ENCODE results near the gene AKAP6.

Gene AKAP6

GRCh38 chr14:32675433-32675832 is 346.3 kb downstream of the AKAP6 start:
- DNase-seq (ENCODE audit: low spot score), result no peak

GRCh38 chr14:32677129-32677780 is 348.2 kb downstream of the AKAP6 start:
- no peak for DNase-seq (ENCODE audit: low spot score)

DNA sequence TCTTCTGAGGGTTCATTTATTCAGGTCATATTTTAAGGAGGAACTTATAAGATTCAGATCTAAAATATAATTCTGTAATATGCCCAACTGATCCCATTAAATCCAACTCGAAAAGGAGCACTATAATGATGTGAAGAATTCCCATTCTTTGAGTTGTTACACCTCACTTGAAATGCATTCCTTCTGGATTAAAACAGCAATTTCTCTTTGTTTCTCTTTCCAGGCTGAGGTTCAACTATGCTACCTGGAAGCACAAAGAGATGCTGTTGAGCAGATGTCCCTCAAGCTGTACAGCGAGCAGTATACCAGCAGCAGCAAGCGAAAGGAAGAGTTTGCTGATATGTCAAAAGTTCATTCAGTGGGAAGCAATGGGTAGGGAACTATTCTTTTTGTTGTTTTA is 349.0 kb downstream of the AKAP6 start:
- DNase-seq (ENCODE audit: low spot score), result no peak

DNA sequence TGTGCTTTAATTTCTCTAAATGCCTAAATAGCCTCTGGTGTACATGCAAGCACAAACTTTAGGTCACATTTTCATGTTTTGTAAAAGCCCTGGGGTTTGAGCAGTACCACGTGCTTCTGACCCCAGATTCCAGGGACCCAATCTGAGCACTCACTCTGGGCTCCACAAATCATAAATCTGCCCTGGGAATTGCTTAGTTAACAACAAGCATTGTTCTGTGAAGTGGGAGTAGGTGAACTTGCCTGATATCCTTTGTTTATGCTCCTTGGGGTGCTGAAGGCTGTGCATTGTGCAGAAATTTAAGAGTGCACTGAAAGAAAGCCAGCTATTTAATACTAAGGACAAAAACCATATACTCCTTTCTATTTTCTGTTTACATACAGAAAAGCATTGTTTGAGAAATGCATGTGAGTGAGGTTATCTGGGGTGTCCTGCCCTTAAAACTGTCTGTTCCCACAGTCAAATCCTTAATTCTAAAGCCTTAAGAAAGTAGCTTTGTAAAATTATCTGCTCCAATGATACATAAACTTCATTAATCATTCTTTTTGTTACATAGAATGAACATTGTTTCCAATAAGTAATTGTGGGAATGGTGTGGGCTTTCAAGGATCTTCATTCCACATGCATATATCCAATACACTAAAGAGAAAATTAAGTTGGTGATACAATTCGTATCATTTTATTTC is 351.0 kb downstream of the AKAP6 start:
- no peak for DNase-seq (ENCODE audit: low spot score)

DNA sequence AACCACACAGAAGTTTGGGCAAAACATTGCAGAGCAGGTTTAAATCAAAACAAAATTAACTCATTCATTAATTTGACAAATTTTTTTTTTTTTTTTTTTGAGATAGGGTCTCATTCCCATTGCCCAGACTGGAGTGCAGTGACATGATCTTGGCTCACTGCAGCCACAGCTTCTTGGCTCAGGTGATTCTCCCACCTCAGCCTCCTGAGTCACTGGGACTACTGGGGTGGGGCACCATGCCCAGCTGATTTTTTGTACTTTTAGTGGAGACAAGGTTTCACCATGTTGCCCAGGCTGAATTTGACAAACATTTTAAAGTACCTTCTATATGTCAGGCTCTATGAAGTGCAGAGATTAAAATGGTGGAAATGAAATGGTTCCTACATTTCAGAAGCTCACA is 352.5 kb downstream of the AKAP6 start:
- no peak for DNase-seq (ENCODE audit: low spot score)

DNA sequence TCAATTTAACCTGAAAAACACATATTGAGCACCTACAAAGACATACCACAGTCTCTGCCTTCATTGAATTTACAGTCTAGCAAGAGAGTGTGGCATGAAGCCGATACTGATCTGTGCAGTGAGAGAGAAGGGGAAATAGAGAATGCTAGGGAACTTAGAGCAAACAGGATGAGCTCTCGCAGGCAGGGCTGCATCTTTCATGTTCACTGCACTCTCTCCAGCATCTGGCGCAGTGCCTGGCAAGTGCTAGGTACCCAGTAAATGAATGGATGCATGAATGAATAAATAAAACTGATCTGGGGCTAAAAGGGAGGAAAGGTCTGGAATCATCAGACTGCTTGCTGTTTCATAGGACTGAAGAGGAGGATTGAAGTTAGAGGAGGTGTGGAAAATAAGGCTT is 353.1 kb downstream of the AKAP6 start:
- DNase-seq (ENCODE audit: low spot score), result no peak

DNA sequence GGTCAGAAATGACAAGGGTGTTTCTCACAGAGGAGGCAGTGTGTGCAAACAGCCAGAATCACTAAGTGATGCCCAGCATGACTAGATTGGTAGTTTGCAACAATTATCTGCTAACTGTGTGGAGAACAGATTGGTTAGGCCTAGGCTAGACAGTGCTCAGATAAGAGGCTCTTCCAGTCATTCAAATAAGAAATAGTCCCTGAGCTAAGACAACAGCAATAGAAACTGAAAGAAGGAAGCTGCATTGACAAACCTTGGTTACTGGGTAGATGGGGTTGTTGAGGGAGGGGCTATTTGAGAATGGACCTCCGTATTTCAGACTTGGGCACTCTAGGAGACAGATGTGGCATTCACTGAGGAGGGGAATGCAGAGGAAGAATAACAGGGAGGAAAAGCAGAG is 354.6 kb downstream of the AKAP6 start:
- no peak for DNase-seq (ENCODE audit: low spot score)

GRCh38 chr14:32688941-32689340 is 359.8 kb downstream of the AKAP6 start:
- no peak for DNase-seq (ENCODE audit: low spot score)

DNA sequence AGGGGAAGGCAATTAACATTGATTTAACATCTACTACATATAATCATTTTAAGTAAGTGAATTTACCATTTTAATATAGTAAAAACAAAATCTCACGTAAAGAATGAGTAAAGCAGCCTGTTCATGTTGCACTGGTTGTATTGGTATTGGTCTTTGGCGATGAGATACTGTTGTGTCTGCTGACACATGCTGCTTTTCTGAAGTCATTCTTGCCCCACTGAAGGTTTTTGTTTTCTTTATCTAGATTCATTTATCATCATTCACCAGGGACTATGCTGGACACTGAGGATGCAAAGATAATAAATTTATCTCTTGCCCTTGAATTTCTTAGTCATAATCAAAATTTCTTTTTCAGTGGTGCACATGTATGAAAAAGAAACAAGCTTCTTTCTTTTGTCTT is 363.3 kb downstream of the AKAP6 start:
- no peak for DNase-seq (ENCODE audit: low spot score)

DNA sequence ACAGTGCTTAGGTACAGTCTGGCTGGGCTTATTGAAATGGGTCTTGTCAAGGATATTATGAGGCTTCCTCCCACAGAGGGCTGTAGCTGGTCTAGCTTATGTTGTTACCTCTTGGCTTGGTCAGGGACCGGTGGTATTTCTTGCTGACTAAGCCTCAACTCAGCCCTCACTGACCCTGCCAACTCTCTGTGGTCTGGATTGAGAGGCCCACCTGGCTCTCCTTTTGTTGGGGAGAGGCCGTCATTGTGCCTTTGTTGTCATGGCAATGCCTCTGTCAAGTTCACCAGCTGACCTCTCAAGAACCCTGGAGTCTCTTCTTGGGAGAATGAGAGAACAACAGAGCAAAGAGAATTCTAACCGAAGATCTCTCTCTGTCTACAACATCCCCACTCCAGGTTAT is 364.0 kb downstream of the AKAP6 start:
- DNase-seq (ENCODE audit: low spot score), result no peak

DNA sequence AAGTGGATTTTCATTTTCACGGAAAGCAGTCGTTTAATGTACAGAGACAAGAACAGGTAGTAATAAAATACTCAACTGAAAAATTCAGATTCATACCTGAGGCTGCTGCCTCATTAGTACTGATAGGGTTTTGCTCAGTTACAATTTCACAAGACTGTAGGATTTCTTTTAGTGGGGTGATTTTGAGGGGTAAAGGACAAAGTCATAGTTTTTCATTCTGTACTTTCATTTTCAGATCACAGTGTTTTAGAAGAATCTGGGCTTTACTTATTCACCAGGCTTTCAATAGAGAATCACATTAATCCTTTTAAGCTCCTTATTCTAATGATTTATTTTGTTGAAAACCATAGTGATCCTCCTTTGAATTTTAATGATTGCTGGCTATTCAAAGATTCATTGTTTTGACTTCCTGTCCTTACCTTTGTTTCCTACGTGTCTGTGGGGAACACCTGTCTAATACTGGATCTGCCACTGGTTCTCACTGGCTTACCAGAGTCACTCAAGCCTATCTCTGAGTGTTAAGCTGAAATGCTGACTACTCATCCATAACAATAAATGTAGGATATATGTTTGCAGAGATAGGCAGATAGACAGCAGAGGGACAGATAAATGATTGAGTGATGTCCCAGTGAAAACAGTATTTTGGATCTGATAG is 365.8 kb downstream of the AKAP6 start:
- no peak for DNase-seq (ENCODE audit: low spot score)

- DNase-seq (ENCODE audit: low spot score), result no peak
These were observed 367.4 kb downstream of the AKAP6 start for GRCh38 chr14:32696325-32697091.

DNA sequence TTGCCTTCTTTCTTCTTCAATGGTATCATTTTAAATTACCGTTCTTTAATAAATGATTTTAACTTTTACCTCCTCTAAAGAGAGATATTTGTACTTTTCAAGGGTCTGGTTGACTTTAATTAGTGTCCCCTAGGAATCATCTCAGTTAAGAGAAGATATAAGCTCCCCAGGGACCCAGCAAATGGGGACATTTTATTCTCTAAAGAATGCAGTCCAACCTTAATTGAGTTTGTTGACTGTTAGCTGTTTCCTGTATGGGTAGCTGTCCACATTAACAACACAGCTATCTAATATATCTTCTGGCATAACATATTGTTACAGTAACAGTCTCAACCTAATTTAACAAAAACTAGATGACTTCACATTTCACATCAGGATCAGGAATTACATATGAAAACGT is 368.0 kb downstream of the AKAP6 start:
- no peak for DNase-seq (ENCODE audit: low spot score)

- no peak for DNase-seq (ENCODE audit: low spot score)
These were observed 368.6 kb downstream of the AKAP6 start for GRCh38 chr14:32697704-32698103.

- no peak for DNase-seq (ENCODE audit: low spot score)
These were observed 369.7 kb downstream of the AKAP6 start for GRCh38 chr14:32698831-32699230.

- no peak for DNase-seq (ENCODE audit: low spot score)
These were observed 372.4 kb downstream of the AKAP6 start for GRCh38 chr14:32701475-32701874.

DNA sequence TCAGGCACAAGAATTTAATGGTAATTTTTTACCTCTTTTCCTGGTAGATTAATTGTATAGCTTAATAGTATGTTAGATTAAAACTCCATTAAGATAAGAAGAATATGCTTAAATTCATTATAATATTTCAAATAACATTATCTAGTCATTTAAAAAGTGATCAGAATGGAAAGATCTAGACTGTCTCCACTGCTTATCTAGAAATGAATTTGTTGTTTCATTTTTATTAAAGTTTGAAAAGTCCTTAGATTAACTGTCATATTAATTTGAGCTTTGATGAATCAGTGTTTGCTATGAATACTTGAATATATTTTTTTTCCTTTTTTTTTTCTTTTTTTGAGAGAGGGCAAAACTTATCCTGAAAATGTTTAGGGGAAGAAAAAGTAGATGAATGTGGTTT is 373.0 kb downstream of the AKAP6 start:
- no peak for DNase-seq (ENCODE audit: low spot score)

DNA sequence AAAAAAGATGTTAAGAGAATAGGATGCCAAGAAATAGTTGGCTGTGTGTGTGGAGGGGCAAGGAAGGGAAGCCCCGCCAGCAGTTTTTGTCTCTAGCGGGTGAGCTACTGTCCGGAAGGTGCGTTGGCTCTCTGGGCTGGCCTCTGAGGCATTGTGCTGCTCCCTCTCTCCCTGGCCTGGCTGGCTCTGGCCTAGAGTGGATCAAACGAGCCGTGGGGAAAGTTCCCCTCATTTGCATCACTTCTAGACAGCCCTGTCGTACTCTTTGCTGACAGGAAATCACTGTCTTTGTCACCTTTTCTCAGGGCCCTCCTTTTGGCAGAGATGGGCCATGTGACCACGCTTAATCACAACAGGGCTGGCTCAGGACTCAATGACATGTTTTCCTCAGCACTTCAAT is 373.5 kb downstream of the AKAP6 start:
- DNase-seq (ENCODE audit: low spot score), result no peak

DNA sequence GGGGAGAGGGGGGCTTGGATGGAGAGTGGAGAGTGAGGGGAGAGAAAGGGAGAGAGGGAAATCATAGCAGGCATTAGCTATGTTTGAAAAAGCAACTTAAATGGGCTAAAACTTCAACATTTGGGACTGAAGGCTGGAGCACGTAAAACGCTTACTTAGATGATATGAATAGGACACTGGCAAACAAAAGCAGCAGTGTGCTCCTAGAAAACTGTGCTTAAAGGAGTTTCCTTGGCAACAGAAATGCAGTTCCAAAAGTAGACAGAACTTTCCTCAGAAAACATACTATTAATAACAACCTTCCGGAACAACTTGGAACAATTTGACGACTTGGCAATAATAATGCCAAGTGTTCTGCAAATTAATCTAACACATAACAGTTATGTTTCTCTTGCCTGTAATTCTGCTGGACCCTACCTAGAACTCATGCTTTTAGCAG is 374.1 kb downstream of the AKAP6 start:
- no peak for DNase-seq (ENCODE audit: low spot score)

DNA sequence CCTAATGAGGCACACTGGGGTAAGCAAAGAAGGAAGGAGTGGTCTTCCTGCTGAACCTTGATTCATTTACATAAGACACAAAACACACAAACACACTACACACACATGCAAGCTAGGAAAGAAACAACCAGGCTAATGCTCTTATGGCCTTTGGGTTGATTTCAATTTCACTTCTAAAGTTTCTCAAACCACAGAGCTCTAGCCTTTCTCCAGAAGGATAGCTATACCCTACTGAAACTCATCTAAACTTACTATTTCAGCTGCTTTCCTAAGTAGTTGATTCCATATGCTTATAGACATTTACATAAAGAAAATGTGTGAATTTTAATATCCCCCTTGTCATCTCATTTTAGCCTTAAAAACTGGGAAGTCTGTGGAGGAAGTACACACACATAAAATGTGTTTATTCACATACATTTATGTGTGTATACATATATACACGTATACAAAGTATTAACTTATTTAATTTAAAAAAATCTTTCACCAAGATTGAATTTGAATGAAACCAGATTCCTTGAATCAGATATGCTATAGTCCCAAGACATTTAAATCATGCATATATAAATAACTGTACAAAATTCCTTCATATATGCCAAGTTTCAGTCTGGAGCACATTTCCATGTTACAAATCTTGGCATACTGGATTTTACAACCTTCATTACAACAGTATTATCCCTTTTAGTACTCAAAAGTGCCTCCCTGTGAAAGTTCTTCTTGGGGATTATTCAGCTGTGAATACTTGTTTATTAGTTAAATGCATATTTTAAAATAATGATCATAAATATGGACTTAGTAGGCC is 377.8 kb downstream of the AKAP6 start:
- DNase-seq (ENCODE audit: low spot score), result no peak

GRCh38 chr14:32707742-32708500 is 378.8 kb downstream of the AKAP6 start:
- DNase-seq (ENCODE audit: low spot score), result no peak

Data from HuH-7 (cell line).